AG10803 (cell line): ENCODE results near the gene HIPK2.

Source experiments
- DNase-seq: peaks from one replicate; pipeline ENCODE4 v3.0.0; 2010; ENCODE audit warnings: low read depth
- H3K4me3 ChIP-seq: 2 replicates; pipeline ENCODE4 v1.5.1; 2011; ENCODE audit warnings: mild to moderate bottlenecking, low read length, control low read depth
- CTCF ChIP-seq: conservative IDR thresholded peaks from 2 replicates; pipeline ENCODE4 v1.5.1; 2011; ENCODE audit warnings: mild to moderate bottlenecking, low read length, control low read depth, inconsistent platforms

HIPK2 gene

GRCh38 chr7:139566736-139567646, 210.8 kb downstream of the HIPK2 start:
- TF ChIP-seq CTCF = no peak
- no peak overlapping the region for H3K4me3 ChIP-seq
- no peak for DNase-seq

- no peak overlapping the region for H3K4me3 ChIP-seq
- no peak for TF ChIP-seq CTCF
- DNase-seq = no peak
These were observed 211.7 kb downstream of the HIPK2 start for GRCh38 chr7:139566075-139566474.

- no peak for DNase-seq
- H3K4me3 ChIP-seq = no peak overlapping the region
- TF ChIP-seq CTCF = no peak
These were observed 213.9 kb downstream of the HIPK2 start for GRCh38 chr7:139563856-139564255.

GRCh38 chr7:139562961-139563565, 214.7 kb downstream of the HIPK2 start:
- no peak for TF ChIP-seq CTCF
- no peak overlapping the region for H3K4me3 ChIP-seq
- DNase-seq = no peak

- no peak for DNase-seq
- TF ChIP-seq CTCF = no peak
- no peak overlapping the region for H3K4me3 ChIP-seq
These were observed 215.3 kb downstream of the HIPK2 start for GRCh38 chr7:139562491-139562890.

GRCh38 chr7:139560678-139561077, 217.1 kb downstream of the HIPK2 start:
- no peak for DNase-seq
- no peak for TF ChIP-seq CTCF

GRCh38 chr7:139560199-139560598, 217.6 kb downstream of the HIPK2 start:
- no peak for DNase-seq
- H3K4me3 ChIP-seq = no peak overlapping the region
- TF ChIP-seq CTCF = no peak

More at GRCh38 chr7:139560678-139561077, 217.1 kb downstream of the HIPK2 start:
- H3K4me3 ChIP-seq = no peak overlapping the region
